NCI-H82 (cell line): ENCODE measurements around the gene PTPRM.

Source experiments
- DNase-seq: peaks from one replicate; lab custom pipeline; 2025; lab: John Stamatoyannopoulos, UW

The PTPRM gene

GRCh38 chr18:7898181-7898580 is 331.1 kb downstream of the PTPRM start:
- DNase-seq: peak; percentile 22

- no peak for DNase-seq
Measured at GRCh38 chr18:7899078-7899477, 332.0 kb downstream of the PTPRM start.

- DNase-seq: no peak
Measured at GRCh38 chr18:7900091-7900490, 333.0 kb downstream of the PTPRM start.

- no peak for DNase-seq
Measured at GRCh38 chr18:7901657-7902056, 334.5 kb downstream of the PTPRM start.

GRCh38 chr18:7902399-7902839 is 335.3 kb downstream of the PTPRM start:
- no peak for DNase-seq

- DNase-seq: no peak
Measured at GRCh38 chr18:7904529-7904928, 337.4 kb downstream of the PTPRM start.

- DNase-seq: no peak
Measured at GRCh38 chr18:7908681-7909299, 341.7 kb downstream of the PTPRM start.

GRCh38 chr18:7914834-7915670 is 347.9 kb downstream of the PTPRM start:
- DNase-seq: no peak

GRCh38 chr18:7918701-7919100 is 351.6 kb downstream of the PTPRM start:
- no peak for DNase-seq

- DNase-seq: no peak
Measured at GRCh38 chr18:7919565-7919964, 352.4 kb downstream of the PTPRM start.

- DNase-seq: no peak
Measured at GRCh38 chr18:7921938-7922587, 354.9 kb downstream of the PTPRM start.

GRCh38 chr18:7923105-7923504 is 356.0 kb downstream of the PTPRM start:
- DNase-seq: no peak

GRCh38 chr18:7924616-7925015 is 357.5 kb downstream of the PTPRM start:
- DNase-seq: peak; percentile 65

GRCh38 chr18:7926526-7926925 is 359.4 kb downstream of the PTPRM start:
- peak; percentile 65 for DNase-seq

- DNase-seq: no peak
Measured at GRCh38 chr18:7927119-7927518, 360.0 kb downstream of the PTPRM start.

GRCh38 chr18:7931763-7932162 is 364.6 kb downstream of the PTPRM start:
- DNase-seq: no peak

- DNase-seq: no peak
Measured at GRCh38 chr18:7937268-7937667, 370.2 kb downstream of the PTPRM start.

- no peak for DNase-seq
Measured at GRCh38 chr18:7939521-7939920, 372.4 kb downstream of the PTPRM start.

- DNase-seq: no peak
Measured at GRCh38 chr18:7940379-7940778, 373.3 kb downstream of the PTPRM start.

- DNase-seq: peak; percentile 13
Measured at GRCh38 chr18:7940971-7941370, 373.9 kb downstream of the PTPRM start.

- DNase-seq: no peak
Measured at GRCh38 chr18:7941533-7941932, 374.4 kb downstream of the PTPRM start.

GRCh38 chr18:7945882-7946281 is 378.8 kb downstream of the PTPRM start:
- DNase-seq: no peak
